SU-DHL-6 (cell line): Measurements from ENCODE around the gene ARHGAP27.
A peak's percentile ranks its signal among the peaks of the same experiment; 100 is the strongest.

Experiments used
- H2AFZ ChIP-seq: fragments of 200-600 bp; sonication (generic); 2 replicates; pipeline ENCODE4 v1.6.1; 2014; ENCODE audit warnings: low read depth, mild to moderate bottlenecking, moderate library complexity, mixed read lengths, antibody characterized with exemption, low read length; ENCODE audit not compliant: severe bottlenecking
- H3F3A ChIP-seq: fragments of 200-600 bp; shearing (Covaris generic); 2 replicates; pipeline ENCODE4 v1.6.0; 2016; ENCODE audit warnings: antibody characterized with exemption, mild to moderate bottlenecking; ENCODE audit not compliant: insufficient read depth
- H3K27ac ChIP-seq: fragments of 200-600 bp; sonication (generic); 2 replicates; pipeline ENCODE4 v1.5.1; 2016; ENCODE audit warnings: low read depth, mild to moderate bottlenecking, low read length, moderate library complexity, mixed read lengths
- H3K27me3 ChIP-seq: fragments of 200-600 bp; sonication (generic), shearing (Covaris generic); 2 replicates; pipeline ENCODE4 v1.6.0; 2014; ENCODE audit warnings: mild to moderate bottlenecking, low read length
- H3K36me3 ChIP-seq: fragments of 200-600 bp; sonication (generic); 2 replicates; pipeline ENCODE4 v1.6.1; 2014; ENCODE audit warnings: mild to moderate bottlenecking, low read length, mixed read lengths
- H3K4me2 ChIP-seq: fragments of 300-600, 200-600 bp; shearing (Covaris generic), sonication (generic); 2 replicates; pipeline ENCODE4 v1.6.0; 2014; ENCODE audit warnings: low read length, low read depth, mild to moderate bottlenecking; ENCODE audit not compliant: poor library complexity, severe bottlenecking
- H3K4me3 ChIP-seq: fragments of 200-600 bp; sonication (generic); 2 replicates; pipeline ENCODE4 v1.5.1; 2014; ENCODE audit warnings: antibody characterized with exemption, low read length, mild to moderate bottlenecking, mixed read lengths; ENCODE audit not compliant: insufficient read depth, poor library complexity, severe bottlenecking
- H3K79me2 ChIP-seq: fragments of 200-600 bp; sonication (generic); 2 replicates; pipeline ENCODE4 v1.6.1; 2014; ENCODE audit warnings: mild to moderate bottlenecking, low read length, moderate library complexity; ENCODE audit not compliant: insufficient read depth
- H3K9ac ChIP-seq: fragments of 200-600 bp; sonication (generic); 2 replicates; pipeline ENCODE4 v1.7.0; 2014; ENCODE audit warnings: mild to moderate bottlenecking, low read length
- H3K9me2 ChIP-seq: fragments of 200-600 bp; sonication (generic); replicated peaks from 2 replicates; pipeline ENCODE4 v1.6.1; 2014; ENCODE audit warnings: low read length; ENCODE audit not compliant: insufficient read depth
- H3K9me3 ChIP-seq: fragments of 200-600 bp; sonication (generic); 2 replicates; pipeline ENCODE4 v1.6.1; 2014; ENCODE audit warnings: low read length, mixed read lengths; ENCODE audit not compliant: insufficient read depth
- H4K20me1 ChIP-seq: fragments of 200-600 bp; sonication (generic); 2 replicates; pipeline ENCODE4 v1.6.1; 2014; ENCODE audit warnings: low read depth, mild to moderate bottlenecking, antibody characterized with exemption, low read length, moderate library complexity, mixed read lengths
- EZH2phosphoT487 ChIP-seq: fragments of 200-600 bp; sonication (generic), shearing (Covaris generic); conservative IDR thresholded peaks from 2 replicates; pipeline ENCODE4 v1.6.1; 2018; ENCODE audit warnings: mild to moderate bottlenecking, antibody characterized with exemption, low read length, moderate library complexity, mixed read lengths
- TF ChIP-seq, protein P1 (sequence below): fragments of 200-600 bp; sonication (generic); IDR thresholded peaks from one replicate; pipeline ENCODE4 v1.5.1; 2017; ENCODE audit warnings: antibody characterized with exemption, mild to moderate bottlenecking, low read length, moderate library complexity; ENCODE audit not compliant: insufficient read depth, poor library complexity, severe bottlenecking

ARHGAP27 gene

DNA sequence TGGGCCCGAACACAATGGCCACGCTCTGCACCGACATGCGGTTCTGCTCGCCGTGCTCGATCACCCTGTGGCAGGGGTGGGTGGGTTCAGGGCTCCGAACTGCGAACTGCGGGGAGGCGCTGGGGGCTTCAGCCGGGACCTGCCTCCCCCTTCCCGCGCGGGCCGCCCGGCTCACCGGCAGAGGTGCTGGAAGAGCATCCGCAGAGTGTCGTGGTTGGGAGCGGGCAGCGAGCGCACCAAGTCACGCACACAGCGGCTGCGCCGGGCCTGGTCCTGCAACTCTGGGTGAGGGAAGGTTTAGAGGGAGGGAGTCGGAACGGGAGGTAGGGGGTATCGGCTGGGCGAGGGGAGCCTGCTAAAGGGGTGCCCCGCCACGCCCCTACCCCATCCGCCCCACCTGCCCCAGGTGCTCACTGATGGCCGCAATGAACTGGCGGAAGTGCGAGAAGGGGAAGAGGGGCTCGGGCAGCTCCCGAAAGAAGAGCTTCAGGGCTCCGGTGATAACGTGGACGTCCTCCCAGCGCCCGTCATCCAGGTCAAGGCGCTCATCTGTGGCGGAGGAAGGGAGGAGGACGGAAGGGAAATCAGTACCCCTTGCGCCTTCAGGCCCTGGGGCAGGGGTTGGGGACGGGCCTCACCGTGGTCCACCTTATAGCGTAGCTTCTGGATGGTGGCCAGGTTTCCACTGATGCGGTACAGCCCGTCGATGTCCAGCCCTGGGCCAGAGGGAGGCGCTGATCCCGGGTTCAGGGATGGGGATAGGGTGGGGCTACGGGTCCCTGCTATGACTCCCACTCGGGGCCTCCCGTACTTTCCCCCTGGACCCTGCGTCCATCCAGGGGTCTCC, 36.9 kb downstream of the ARHGAP27 start:
- TF ChIP-seq EZH2phosphoT487: no peak
- TF ChIP-seq, protein P1, sequence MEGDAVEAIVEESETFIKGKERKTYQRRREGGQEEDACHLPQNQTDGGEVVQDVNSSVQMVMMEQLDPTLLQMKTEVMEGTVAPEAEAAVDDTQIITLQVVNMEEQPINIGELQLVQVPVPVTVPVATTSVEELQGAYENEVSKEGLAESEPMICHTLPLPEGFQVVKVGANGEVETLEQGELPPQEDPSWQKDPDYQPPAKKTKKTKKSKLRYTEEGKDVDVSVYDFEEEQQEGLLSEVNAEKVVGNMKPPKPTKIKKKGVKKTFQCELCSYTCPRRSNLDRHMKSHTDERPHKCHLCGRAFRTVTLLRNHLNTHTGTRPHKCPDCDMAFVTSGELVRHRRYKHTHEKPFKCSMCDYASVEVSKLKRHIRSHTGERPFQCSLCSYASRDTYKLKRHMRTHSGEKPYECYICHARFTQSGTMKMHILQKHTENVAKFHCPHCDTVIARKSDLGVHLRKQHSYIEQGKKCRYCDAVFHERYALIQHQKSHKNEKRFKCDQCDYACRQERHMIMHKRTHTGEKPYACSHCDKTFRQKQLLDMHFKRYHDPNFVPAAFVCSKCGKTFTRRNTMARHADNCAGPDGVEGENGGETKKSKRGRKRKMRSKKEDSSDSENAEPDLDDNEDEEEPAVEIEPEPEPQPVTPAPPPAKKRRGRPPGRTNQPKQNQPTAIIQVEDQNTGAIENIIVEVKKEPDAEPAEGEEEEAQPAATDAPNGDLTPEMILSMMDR: no peak
- Histone ChIP-seq H3K9me3 (no peaks in the 10 kb centered on the region), H3K27ac (no peak overlapping the region), H3K9me2 (no peaks in the 10 kb centered on the region), H3K27me3 (no peaks in the 10 kb centered on the region), H3K79me2 (no peaks in the 10 kb centered on the region), H3K4me3 (no peak overlapping the region), H4K20me1 (no peaks in the 10 kb centered on the region), H3K9ac (no peak overlapping the region), H3K36me3 (no peaks in the 10 kb centered on the region), H2AFZ (no peak overlapping the region), H3K4me2 (no peak overlapping the region), H3F3A (no peaks in the 10 kb centered on the region)

DNA sequence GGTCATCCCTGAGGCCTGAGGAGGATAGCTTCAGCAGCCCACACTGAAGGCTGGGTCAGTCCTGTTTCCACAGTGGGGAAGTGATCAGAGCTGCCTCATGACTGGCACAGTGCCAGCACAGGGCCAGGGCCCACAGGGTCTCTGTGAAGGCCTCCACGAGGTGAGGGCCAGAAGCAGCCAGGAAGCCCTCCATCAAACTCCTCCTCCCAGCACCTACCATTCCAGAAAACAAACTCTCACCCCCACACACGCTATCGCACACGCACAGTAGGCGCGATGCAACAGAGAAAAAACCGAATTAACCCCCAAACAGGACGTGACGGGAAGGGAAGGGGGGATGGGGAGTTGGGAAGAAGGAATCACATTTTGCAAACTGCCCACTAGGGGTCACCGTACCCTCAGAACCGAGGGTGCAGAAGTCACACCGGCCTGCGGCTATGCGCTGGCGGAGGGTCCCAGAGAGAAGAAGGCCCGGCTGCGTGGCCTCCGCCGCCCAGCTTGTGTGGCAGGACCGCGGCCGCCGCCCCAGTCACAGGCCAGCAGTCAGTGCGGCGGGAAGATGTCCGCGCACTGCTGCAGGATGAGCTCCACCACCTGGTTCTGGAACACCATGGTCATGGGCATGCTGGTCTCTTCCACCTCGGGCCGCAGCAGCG, 37.6 kb downstream of the ARHGAP27 start:
- no peaks in the 10 kb centered on the region for H3K9me3 ChIP-seq
- H3K27ac ChIP-seq: no peak overlapping the region
- H4K20me1 ChIP-seq: no peaks in the 10 kb centered on the region
- TF ChIP-seq, protein P1: peak; percentile 53
- TF ChIP-seq EZH2phosphoT487: no peak
- no peak overlapping the region for H3K4me2 ChIP-seq
- H3K4me3 ChIP-seq: no peak overlapping the region
- H3K27me3 ChIP-seq: no peaks in the 10 kb centered on the region
- no peak overlapping the region for H3K9ac ChIP-seq
- H3K36me3 ChIP-seq: no peaks in the 10 kb centered on the region
- H3K9me2 ChIP-seq: no peaks in the 10 kb centered on the region
- H2AFZ ChIP-seq: no peak overlapping the region
- no peaks in the 10 kb centered on the region for H3K79me2 ChIP-seq
- H3F3A ChIP-seq: no peaks in the 10 kb centered on the region

DNA sequence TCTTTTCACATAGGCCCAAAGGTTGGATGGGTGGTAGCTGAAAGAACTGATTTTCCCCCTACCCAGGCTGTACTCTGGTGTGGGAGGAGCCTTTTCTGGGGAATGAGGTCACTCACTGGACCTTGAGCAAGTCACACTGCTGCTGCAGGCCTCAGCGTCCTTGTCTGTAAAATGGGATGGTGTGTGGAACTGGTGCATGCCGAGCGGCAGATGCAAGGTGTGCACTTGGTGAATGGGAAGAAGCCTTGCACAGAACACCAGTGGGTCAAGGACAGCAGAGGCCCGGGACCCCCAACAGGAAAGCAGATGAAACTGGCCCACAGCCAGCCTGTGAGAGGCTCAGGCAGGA, 38.1 kb downstream of the ARHGAP27 start:
- TF ChIP-seq EZH2phosphoT487: no peak
- TF ChIP-seq, protein P1: no peak
- Histone ChIP-seq H3K4me2 (no peak overlapping the region), H2AFZ (no peak overlapping the region), H3K36me3 (no peaks in the 10 kb centered on the region), H3K4me3 (no peak overlapping the region), H3K27me3 (no peaks in the 10 kb centered on the region), H3K9me2 (no peaks in the 10 kb centered on the region), H3K79me2 (no peaks in the 10 kb centered on the region), H3F3A (no peaks in the 10 kb centered on the region), H3K9ac (no peak overlapping the region), H3K27ac (no peak overlapping the region), H3K9me3 (no peaks in the 10 kb centered on the region), H4K20me1 (no peaks in the 10 kb centered on the region)
